NCI-H1694 treated with DMSO at 0.1 percent for 48 hours (cell line): ENCODE results near the gene WDR12.
A peak's percentile ranks its signal among the peaks of the same experiment; 100 is the strongest.
"Not testable (repeated sequence)": the region's sequence is repeated elsewhere in the genome, so short reads cannot be mapped to it uniquely, and the experiment has no call there.

Source experiments
- DNase-seq: peaks from one replicate; lab custom pipeline; 2025; lab: John Stamatoyannopoulos, UW

WDR12 gene

DNA sequence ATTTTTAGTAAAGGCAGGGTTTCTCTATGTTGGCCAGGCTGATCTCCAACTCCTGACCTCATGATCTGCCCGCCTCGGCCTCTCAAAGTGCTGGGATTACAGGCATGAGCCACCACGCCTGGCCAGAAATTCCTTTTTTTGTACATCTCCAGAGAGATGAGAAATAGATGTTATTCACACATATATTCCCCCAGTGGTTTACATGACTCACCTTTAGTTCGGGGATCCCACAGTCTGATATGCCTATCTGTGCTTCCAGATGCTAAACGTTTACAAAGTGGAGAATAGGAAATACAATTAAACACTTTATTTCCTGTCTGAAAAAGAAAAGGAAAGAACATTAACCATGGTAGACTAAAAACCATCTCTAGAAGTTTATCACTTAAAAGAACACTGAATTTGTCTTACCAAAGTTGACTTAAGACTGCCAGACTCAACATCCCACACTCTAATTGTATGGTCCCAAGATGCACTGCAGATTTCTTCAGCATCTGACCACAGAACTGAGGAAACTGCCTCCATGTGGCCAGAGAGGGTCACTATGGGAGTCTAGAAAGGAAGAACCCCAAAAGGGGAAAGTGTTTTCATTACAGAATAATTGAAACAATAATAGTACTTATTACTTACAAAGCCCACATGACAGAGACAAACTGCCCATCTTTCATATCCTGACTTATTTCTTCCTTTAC is 27.3 kb downstream of the WDR12 start:
- no peak for DNase-seq

- DNase-seq, result no peak
Measured at GRCh38 chr2:202881570-202881969, 29.9 kb downstream of the WDR12 start.

DNA sequence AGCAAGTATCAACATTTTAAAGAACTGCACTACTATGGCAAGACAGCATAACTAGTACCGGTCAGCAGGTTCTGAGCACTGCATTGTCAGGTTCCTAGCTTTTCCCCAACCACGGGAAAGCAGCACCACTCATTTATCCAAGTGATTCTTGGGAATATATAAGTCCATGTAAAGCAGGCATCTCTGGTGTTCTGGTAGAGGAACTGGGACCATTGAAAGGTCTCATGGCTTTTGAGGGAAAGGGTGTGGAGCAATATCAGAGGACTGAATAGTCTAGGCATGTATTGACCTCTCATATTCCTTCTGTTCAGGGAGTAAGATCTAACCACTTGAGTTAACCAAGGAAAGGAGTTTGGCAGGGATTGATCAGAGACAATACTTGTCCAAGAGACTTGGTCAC is 33.8 kb downstream of the WDR12 start:
- no peak for DNase-seq

GRCh38 chr2:202871300-202872141 is 40.0 kb downstream of the WDR12 start, which contains the start of gene ICA1L:
Gene ICA1L (minus strand): TSS chr2:202871766. CDS start chr2:202829009, 42,757 bp downstream.
- DNase-seq, result peak; percentile 18

DNA sequence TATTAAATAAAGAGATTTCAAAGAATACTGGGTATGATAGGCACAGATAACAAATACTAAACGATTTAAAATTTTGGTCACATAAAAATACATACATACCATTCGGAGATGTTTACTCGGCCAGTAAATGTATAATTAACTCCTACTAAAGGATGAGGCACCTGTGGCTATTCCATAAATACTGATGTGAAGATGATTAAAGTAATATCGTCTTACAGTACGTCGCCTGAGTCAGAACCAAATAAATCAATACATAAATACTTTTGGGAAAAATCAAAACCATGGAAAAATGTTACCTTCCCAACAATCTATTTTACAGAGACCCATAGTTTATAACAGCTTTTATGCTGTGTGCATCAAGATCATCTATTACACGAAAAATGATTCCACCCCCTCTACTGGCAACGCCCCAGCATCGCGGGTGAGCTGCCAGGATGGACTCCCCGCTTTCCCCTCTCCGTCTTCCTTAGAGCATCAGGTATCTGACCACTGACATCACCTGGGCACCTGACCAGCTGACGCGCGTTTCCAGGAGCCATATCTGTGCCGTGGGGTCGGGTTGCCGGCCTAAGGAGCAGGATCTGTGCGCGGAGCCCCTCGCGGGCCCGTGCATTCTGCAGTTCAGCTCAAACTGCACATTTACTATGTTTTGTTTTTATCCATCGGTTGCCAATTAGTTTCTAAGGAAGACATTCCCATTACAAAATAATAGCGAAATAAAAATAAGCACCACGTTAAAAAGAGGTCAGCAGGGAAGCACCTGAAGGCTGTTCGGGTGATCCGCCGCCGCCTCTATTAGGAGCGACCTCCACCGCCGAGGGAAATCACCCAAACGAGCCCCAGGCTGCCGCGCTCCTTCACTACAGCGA is 40.8 kb downstream of the WDR12 start:
- peak; percentile 57 for DNase-seq

GRCh38 chr2:202861987-202862386 is 49.5 kb downstream of the WDR12 start:
- DNase-seq, result no peak

DNA sequence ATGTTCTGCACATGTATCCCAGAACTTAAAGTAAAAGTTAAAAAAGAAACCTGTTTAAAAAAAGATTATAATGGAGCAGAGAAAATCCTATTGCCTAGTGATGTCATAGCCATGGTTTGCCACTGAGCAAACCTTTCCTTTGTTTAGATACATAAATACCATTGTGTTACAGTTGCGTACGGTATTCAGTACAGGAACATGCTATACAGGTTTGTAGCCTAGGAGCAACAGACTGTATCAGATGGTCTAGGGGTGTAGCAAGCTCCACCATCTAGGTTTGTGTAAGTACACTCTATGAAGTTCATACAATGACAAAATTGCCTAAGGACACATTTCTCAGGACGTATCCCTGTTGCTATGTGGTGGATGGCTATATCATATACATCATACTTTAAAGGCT is 52.9 kb downstream of the WDR12 start:
- no peak for DNase-seq

DNA sequence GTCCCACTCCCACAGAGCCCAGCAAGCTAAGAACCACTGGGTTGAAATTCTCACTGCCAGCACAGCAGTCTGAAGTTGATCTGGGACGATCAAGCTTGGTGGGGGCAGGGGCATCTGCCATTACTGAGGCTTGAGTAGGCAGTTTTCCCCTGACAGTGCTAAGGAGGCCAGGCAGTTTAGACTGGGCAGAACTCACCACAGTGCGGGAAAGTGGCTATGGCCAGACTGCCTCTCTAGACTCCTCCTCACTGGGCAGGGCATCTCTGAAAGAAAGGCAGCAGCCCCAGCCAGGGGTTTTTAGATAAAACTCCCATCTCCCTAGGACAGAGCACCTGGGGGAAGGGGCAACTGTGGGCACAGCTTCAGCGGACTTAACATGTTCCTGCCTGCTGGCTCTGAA is 62.1 kb downstream of the WDR12 start:
- DNase-seq, result not testable (repeated sequence)

- DNase-seq, result no peak
Measured at GRCh38 chr2:202848813-202849212, 62.7 kb downstream of the WDR12 start.

GRCh38 chr2:202847693-202848524 is 63.6 kb downstream of the WDR12 start:
- DNase-seq, result no peak

DNA sequence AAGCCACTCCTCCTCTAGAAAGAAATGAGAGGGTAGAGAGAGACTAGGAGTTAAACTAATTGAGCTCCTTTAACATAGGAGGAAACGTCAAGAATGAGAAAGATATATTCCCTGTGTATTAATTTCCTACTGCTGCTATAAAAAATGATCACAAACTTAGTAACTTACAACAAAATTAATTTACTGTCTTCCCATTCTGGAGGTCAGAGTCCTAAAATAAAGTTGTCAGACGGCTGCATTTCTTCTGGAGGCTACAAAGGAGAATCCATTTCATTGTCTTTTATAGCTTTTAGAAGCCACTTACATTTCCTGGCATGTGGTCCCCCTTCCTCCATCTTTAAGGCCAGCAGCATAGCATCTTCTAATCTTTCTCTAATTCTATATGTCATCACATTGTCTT is 66.8 kb downstream of the WDR12 start:
- DNase-seq, result no peak

DNA sequence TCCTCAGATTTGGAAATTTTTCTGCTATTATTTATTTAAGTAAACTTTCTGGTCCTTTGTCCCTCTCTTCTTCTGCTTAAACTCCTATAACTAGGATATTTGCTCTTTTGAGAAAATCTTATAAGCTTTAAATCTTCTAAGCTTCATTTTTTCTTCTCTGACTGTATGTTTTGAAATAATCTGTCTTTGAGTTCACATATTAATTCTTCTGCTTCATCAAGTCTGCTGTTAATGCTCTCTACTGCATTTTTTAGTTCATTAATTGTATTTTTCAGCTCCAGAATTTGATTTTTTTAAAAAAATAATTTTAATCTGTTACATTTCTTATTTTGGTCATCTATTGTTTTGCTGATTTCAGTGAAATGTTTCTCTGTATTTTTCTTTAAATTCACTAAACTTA is 68.8 kb downstream of the WDR12 start:
- no peak for DNase-seq

DNA sequence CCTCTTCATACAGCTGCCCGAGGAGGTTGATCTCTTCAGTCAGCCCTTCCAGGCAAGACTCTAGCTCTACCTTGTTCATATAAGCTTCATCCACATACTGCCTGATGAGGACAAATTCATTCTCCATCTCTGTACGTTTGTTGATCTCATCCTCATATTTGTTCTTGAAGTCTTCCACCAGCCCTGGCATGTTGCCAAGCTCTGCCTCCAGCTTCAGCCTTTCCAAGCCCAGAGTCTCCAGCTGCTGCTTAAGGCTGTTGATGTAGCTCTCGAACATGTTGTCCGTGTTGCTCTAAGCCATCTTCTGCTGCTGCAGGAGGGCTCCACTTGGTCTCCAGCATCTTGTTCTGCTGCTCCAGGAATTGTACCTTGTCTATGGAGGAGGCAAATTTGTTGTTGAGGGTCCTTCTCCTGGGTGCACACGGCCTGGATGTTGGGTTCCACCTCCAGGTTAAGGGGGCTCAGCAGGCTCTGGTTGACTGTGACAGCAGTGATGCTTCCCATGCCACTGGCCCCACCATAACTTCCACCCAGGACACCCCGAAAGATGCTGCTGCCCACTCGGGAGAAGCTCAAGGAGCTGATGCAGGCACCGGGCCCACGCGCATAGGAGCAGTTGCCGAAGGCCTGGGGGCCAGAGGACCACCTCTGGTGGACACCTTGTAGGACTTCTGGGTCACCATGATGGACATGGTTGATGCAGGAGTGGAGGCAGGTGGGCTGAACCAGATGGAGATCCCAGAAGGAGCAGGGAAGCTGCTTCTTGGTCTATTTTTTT is 70.2 kb downstream of the WDR12 start:
- no peak for DNase-seq

- peak; percentile 68 for DNase-seq
Measured at GRCh38 chr2:202831242-202832220, 79.9 kb downstream of the WDR12 start.

- DNase-seq, result no peak
Measured at GRCh38 chr2:202824901-202825300, 86.6 kb downstream of the WDR12 start.
